ENCODE results near the gene GNLY.
A peak's percentile ranks its signal among the peaks of the same experiment; 100 is the strongest.
"Not testable (repeated sequence)": the region's sequence is repeated elsewhere in the genome, so short reads cannot be mapped to it uniquely, and the experiment has no call there.

The GNLY gene

GRCh38 chr2:85665264-85665937, 28.8 kb upstream of the GNLY start:
- no peak for FAIRE-seq

- no peak for FAIRE-seq
Observed at GRCh38 chr2:85666016-85666415, 28.1 kb upstream of the GNLY start.

- no peak for FAIRE-seq
Observed at GRCh38 chr2:85666435-85667316, 27.5 kb upstream of the GNLY start.

- no peak for FAIRE-seq
Observed at GRCh38 chr2:85667561-85668008, 26.6 kb upstream of the GNLY start.

- FAIRE-seq: no peak
Observed at GRCh38 chr2:85668009-85668856, 25.9 kb upstream of the GNLY start, which contains the start of gene SFTPB. Gene SFTPB (minus strand): TSS chr2:85668199. CDS start chr2:85668183, 16 bp downstream.

- FAIRE-seq: no peak
Observed at GRCh38 chr2:85668857-85669142, 25.4 kb upstream of the GNLY start.

GRCh38 chr2:85669549-85669948, 24.6 kb upstream of the GNLY start:
- no peak for FAIRE-seq

- FAIRE-seq: not testable (repeated sequence)
Observed at GRCh38 chr2:85670416-85670815, 23.7 kb upstream of the GNLY start.

- no peak for FAIRE-seq
Observed at GRCh38 chr2:85672456-85672855, 21.7 kb upstream of the GNLY start.

GRCh38 chr2:85673716-85674375, 20.3 kb upstream of the GNLY start:
- no peak for FAIRE-seq

GRCh38 chr2:85674417-85674816, 19.7 kb upstream of the GNLY start:
- no peak for FAIRE-seq

- no peak for FAIRE-seq
Observed at GRCh38 chr2:85675427-85675826, 18.7 kb upstream of the GNLY start.

GRCh38 chr2:85675866-85676548, 18.2 kb upstream of the GNLY start:
- no peak for FAIRE-seq

- FAIRE-seq: no peak
Observed at GRCh38 chr2:85678377-85678776, 15.8 kb upstream of the GNLY start.

- FAIRE-seq: peak; percentile 45
Observed at GRCh38 chr2:85678794-85679672, 15.1 kb upstream of the GNLY start.

- no peak for FAIRE-seq
Observed at GRCh38 chr2:85680707-85681371, 13.3 kb upstream of the GNLY start.

- no peak for FAIRE-seq
Observed at GRCh38 chr2:85681372-85681763, 12.8 kb upstream of the GNLY start.

- no peak for FAIRE-seq
Observed at GRCh38 chr2:85681776-85682175, 12.4 kb upstream of the GNLY start.

- no peak for FAIRE-seq
Observed at GRCh38 chr2:85682378-85682777, 11.8 kb upstream of the GNLY start.

- FAIRE-seq: no peak
Observed at GRCh38 chr2:85684380-85684779, 9.8 kb upstream of the GNLY start.

GRCh38 chr2:85684806-85685205, 9.4 kb upstream of the GNLY start:
- FAIRE-seq: no peak
